Endothelial cell of umbilical vein (primary cell): ENCODE data around the gene TMPRSS12. TPM values are rescaled to one million over a fixed set of nuclear protein-coding genes. Genes with fewer than 3 reads are reported as not detected.
"Not testable (repeated sequence)": the region's sequence is repeated elsewhere in the genome, so short reads cannot be mapped to it uniquely, and the experiment has no call there.

Experiments
- BruUV-seq: library from RNA; stranded (reverse); fragments of 400-500 nt; replicated peaks from 2 replicates; lab custom pipeline; 2021; lab: Mats Ljungman, UMichigan
- CTCF ChIA-PET: fragments of 300-600, 350-600 bp; sonication (Branson Sonifier 250); formaldehyde crosslinking; loops from one replicate; lab custom pipeline; 2021; ENCODE audit warnings: antibody characterized with exemption, inconsistent platforms; lab: Charles Lee
- POLR2A ChIA-PET: fragments of 300-600, 350-600 bp; sonication (Branson Sonifier 250); formaldehyde crosslinking; loops from one replicate; lab custom pipeline; 2021; ENCODE audit warnings: antibody characterized with exemption, inconsistent platforms; lab: Charles Lee
- DNase-seq: peaks from one replicate; pipeline ENCODE4 v3.0.0-alpha.2; 2011; ENCODE audit warnings: low read depth, low spot score
- FAIRE-seq: peaks from 2 replicates; lab custom pipeline; 2011; peaks lifted over from hg19 to GRCh38; lab: Jason Lieb, UNC
- H2AFZ ChIP-seq: 2 replicates; pipeline ENCODE4 v1.6.0; 2012; ENCODE audit warnings: low read depth, low read length, control low read depth, inconsistent platforms
- H3K27ac ChIP-seq: 2 replicates; pipeline ENCODE4 v1.5.1; 2011; ENCODE audit warnings: low read depth, mild to moderate bottlenecking, control low read depth, low read length, moderate library complexity; ENCODE audit not compliant: insufficient read depth
- H3K27me3 ChIP-seq, 2 experiments: 2 replicates each; pipeline versions ENCODE4 v1.6.0 to v1.6.1; 2011; ENCODE audit warnings: low read length in 2 of 2, mixed read lengths in 1 of 2; ENCODE audit not compliant: control insufficient read depth in 2 of 2, insufficient read depth in 2 of 2
- H3K36me3 ChIP-seq, 2 experiments: 2 replicates in 1 of 2; 3 replicates in 1 of 2; pipeline ENCODE4 v1.5.1; 2011; ENCODE audit warnings: low read length in 2 of 2, mild to moderate bottlenecking in 1 of 2, moderate library complexity in 1 of 2; ENCODE audit not compliant: control insufficient read depth in 2 of 2, insufficient read depth in 2 of 2; ENCODE audit errors: extremely low read depth in 1 of 2
- H3K4me1 ChIP-seq: 3 replicates; pipeline ENCODE4 v1.5.1; 2011; ENCODE audit warnings: mild to moderate bottlenecking, low read length; ENCODE audit not compliant: control insufficient read depth, insufficient read depth; ENCODE audit errors: extremely low read depth
- H3K4me2 ChIP-seq: 2 replicates; pipeline ENCODE4 v1.6.1; 2011; ENCODE audit warnings: low read length, control low read depth, mixed read lengths; ENCODE audit not compliant: insufficient read depth
- H3K4me3 ChIP-seq, 3 experiments: fragments of 200-600 bp in 1 of 3; sonication (generic), shearing (Covaris generic) in 1 of 3; replicated peaks in 1 of 3; 2 replicates each; pipeline ENCODE4 v1.5.1; 2011 to 2016; ENCODE audit warnings: control low read depth in 3 of 3, low read length in 3 of 3, mild to moderate bottlenecking in 2 of 3, inconsistent platforms in 1 of 3, low read depth in 1 of 3, moderate library complexity in 1 of 3; ENCODE audit not compliant: insufficient read depth in 1 of 3
- H3K79me2 ChIP-seq: 2 replicates; pipeline ENCODE4 v1.6.0; 2012; ENCODE audit warnings: low read length, inconsistent platforms; ENCODE audit not compliant: control insufficient read depth, insufficient read depth
- H3K9ac ChIP-seq: replicated peaks from 2 replicates; pipeline ENCODE3; 2011; ENCODE audit warnings: low read length, control low read depth; ENCODE audit not compliant: insufficient read depth; ENCODE audit errors: extremely low read depth
- H3K9me1 ChIP-seq: replicated peaks from 3 replicates; pipeline ENCODE4 v1.6.0; 2011; ENCODE audit warnings: mild to moderate bottlenecking, low read length; ENCODE audit not compliant: control insufficient read depth, insufficient read depth; ENCODE audit errors: extremely low read depth
- H3K9me3 ChIP-seq: replicated peaks from 2 replicates; pipeline ENCODE4 v1.5.1; 2012; ENCODE audit warnings: low read length, inconsistent platforms; ENCODE audit not compliant: control insufficient read depth, insufficient read depth
- H4K20me1 ChIP-seq: replicated peaks from 2 replicates; pipeline ENCODE3; 2011; ENCODE audit warnings: mild to moderate bottlenecking, low read length; ENCODE audit not compliant: control insufficient read depth, insufficient read depth; ENCODE audit errors: extremely low read depth
- dilution Hi-C: fragments of 300-500 bp; cut with MboI; formaldehyde crosslinking; loops from one replicate; pipeline ENCODE4 v1.15.0; 2019; ENCODE audit warnings: low sequenced_read_pairs; ENCODE audit not compliant: extremely low pct_ligation_motif_present
- intact Hi-C: fragments of 100-400 bp; cut with micrococcal nuclease; formaldehyde crosslinking; loops from one replicate; pipeline ENCODE4 v1.10.0; 2022
- polyA plus RNA-seq, 4 experiments: library from polyadenylated mRNA; depleted of rRNA in 3 of 4; stranded (reverse) in 3 of 4; unstranded in 1 of 4; fragments of >200 nt; gene quantifications; 2 replicates each; pipeline versions ENCODE4 v1.2.1 to v1.2.3, GENCODE V29; 2011 to 2012; ENCODE audit warnings: missing spikeins in 1 of 4
- total RNA-seq: library from RNA; stranded (reverse); gene quantifications from 2 replicates; pipeline ENCODE4 v1.2.3, GENCODE V29; 2021
- TF ChIP-seq, protein P1 (sequence below), 2 donors: IDR thresholded peaks; 1 replicate in 1 of 2; 2 replicates in 1 of 2; pipeline ENCODE4 v1.5.1; 2011; ENCODE audit warnings: low read length in 2 of 2, mild to moderate bottlenecking in 2 of 2, moderate library complexity in 2 of 2, control low read depth in 1 of 2, inconsistent platforms in 1 of 2, low read depth in 1 of 2; ENCODE audit not compliant: insufficient read depth in 1 of 2; ENCODE audit errors: extremely low read depth in 1 of 2

Gene TMPRSS12
- total and polyA plus RNA-seq, 2 donors (not counting 3 experiments of a cell fraction or from before 2014, with no cell fraction given) = not detected

DNA sequence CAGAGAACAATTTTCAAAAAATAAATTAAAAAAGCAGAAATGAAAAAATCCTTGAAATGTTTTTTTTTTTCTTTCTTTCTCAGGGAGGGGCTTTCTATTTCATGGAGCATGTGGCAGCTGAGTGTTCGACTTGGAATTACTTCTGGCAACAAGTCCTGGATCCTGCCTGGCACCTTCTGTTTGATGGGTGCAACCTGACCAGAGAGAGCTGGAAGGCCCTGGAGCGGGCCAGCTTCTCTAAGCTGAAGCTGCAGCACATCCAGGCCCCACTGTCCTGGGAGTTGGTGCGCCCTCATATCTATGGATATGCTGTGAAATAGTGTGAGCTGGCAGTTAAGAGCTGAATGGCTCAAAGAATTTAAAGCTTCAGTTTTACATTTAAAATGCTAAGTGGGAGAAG lies 87.1 kb downstream of the TMPRSS12 start:
- Histone ChIP-seq H3K9me1 (no peaks in the 10 kb centered on the region), H3K36me3 (peaks cover 0 to 3% of the 10 kb centered on the region in 2 experiments), H3K27ac (no peak overlapping the region), H3K4me2 (no peak overlapping the region), H2AFZ (no peak overlapping the region), H3K27me3 (no peaks in the 10 kb centered on the region), H3K9ac (no peak overlapping the region), H3K9me3 (no peaks in the 10 kb centered on the region), H4K20me1 (no peaks in the 10 kb centered on the region), H3K4me1 (peaks cover 9% of the 10 kb centered on the region), H3K4me3 (no peak overlapping the region), H3K79me2 (no peaks in the 10 kb centered on the region)
- ChIA-PET POLR2A (interaction anchor here (0.7 kb wide), 1 partner anchor 865 kb away, joined by 4 read pairs; no protein-coding TSS in a partner anchor), CTCF (interaction anchor here (0.9 to 3.1 kb wide), 3 partner anchors 57 to 688 kb away, joined by 3 to 9 read pairs (median 3); no protein-coding TSS in a partner anchor)
- DNase-seq (no peak), FAIRE-seq (no peak)
- intact Hi-C loops = loop anchor here (5.0 kb wide), 1 partner anchor 57 kb away; no protein-coding TSS in a partner anchor
- dilution Hi-C loops = no loop called here
- no TSS peak for BruUV-seq
- TF ChIP-seq, protein P1, sequence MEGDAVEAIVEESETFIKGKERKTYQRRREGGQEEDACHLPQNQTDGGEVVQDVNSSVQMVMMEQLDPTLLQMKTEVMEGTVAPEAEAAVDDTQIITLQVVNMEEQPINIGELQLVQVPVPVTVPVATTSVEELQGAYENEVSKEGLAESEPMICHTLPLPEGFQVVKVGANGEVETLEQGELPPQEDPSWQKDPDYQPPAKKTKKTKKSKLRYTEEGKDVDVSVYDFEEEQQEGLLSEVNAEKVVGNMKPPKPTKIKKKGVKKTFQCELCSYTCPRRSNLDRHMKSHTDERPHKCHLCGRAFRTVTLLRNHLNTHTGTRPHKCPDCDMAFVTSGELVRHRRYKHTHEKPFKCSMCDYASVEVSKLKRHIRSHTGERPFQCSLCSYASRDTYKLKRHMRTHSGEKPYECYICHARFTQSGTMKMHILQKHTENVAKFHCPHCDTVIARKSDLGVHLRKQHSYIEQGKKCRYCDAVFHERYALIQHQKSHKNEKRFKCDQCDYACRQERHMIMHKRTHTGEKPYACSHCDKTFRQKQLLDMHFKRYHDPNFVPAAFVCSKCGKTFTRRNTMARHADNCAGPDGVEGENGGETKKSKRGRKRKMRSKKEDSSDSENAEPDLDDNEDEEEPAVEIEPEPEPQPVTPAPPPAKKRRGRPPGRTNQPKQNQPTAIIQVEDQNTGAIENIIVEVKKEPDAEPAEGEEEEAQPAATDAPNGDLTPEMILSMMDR (IDR thresholded peaks at IDR 0.05; ENCODE audit: extremely low read depth in 1 of 2, insufficient read depth in 1 of 2, low read depth in 1 of 2, low read length in 2 of 2) = no peak

DNA sequence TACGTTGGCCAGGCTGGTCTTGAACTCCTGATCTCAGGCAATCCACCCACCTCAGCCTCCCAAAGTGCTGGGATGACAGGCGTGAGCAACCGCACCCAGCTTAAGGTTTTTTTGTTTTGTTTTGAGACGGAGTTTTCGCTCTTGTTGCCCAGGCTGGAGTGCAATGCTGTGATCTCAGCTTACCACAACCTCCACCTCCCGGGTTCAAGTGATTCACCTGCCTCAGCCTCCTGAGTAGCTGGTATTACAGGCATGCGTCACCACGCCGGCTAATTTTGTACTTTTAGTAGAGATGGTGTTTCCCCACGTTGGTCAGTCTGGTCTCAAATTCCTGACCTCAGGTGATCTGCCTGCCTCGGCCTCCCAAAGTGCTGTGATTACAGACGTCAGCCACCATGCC lies 87.8 kb downstream of the TMPRSS12 start:
- H3K36me3 ChIP-seq, H3K4me3 ChIP-seq, H3K4me2 ChIP-seq, H3K27ac ChIP-seq, H3K9ac ChIP-seq, intact Hi-C loops, FAIRE-seq, H3K27me3 ChIP-seq, POLR2A ChIA-PET, H3K4me1 ChIP-seq, H3K9me1 ChIP-seq, H3K9me3 ChIP-seq, DNase-seq, H2AFZ ChIP-seq, H4K20me1 ChIP-seq, H3K79me2 ChIP-seq, dilution Hi-C loops: not testable (repeated sequence)
- CTCF ChIA-PET = interaction anchor here (0.9 to 3.1 kb wide), 4 partner anchors 19 to 687 kb away, joined by 3 to 9 read pairs (median 4); no protein-coding TSS in a partner anchor
- TSS peak; percentile 14 for BruUV-seq
